DOHH2 (cell line): ENCODE measurements around the gene DMXL1.

Experiments
- EZH2phosphoT487 ChIP-seq: fragments of 200-600 bp; sonication (generic); IDR thresholded peaks from 2 replicates; pipeline ENCODE4 v1.6.1; 2017; ENCODE audit warnings: borderline replicate concordance, mild to moderate bottlenecking, antibody characterized with exemption, low read length, moderate library complexity, mixed read lengths
- TF ChIP-seq, protein P1 (sequence below): fragments of 200-600 bp; sonication (generic); IDR thresholded peaks from one replicate; pipeline ENCODE4 v1.5.1; 2014; ENCODE audit warnings: antibody characterized with exemption, mild to moderate bottlenecking, low read depth, low read length; ENCODE audit not compliant: poor library complexity, severe bottlenecking

DNA sequence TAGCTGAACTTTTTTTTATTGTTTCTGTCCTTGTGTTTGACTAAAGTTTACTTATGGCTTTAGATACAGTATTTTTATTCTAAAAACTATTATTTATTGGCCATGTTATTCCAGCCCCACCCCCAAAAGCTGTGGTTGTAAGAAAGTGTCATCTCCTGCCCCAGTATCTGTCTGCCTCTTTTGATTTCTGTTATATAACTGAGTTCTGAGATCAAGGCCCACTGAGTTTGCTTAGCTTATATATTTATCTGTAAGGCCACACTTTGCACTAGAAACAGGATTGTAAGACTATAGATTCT lies 168.2 kb downstream of the DMXL1 start:
- TF ChIP-seq, protein P1, sequence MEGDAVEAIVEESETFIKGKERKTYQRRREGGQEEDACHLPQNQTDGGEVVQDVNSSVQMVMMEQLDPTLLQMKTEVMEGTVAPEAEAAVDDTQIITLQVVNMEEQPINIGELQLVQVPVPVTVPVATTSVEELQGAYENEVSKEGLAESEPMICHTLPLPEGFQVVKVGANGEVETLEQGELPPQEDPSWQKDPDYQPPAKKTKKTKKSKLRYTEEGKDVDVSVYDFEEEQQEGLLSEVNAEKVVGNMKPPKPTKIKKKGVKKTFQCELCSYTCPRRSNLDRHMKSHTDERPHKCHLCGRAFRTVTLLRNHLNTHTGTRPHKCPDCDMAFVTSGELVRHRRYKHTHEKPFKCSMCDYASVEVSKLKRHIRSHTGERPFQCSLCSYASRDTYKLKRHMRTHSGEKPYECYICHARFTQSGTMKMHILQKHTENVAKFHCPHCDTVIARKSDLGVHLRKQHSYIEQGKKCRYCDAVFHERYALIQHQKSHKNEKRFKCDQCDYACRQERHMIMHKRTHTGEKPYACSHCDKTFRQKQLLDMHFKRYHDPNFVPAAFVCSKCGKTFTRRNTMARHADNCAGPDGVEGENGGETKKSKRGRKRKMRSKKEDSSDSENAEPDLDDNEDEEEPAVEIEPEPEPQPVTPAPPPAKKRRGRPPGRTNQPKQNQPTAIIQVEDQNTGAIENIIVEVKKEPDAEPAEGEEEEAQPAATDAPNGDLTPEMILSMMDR: no peak
- no peak for TF ChIP-seq EZH2phosphoT487
